VCaP (cell line): ENCODE results near the gene PSME4.

ENCODE experiments used
- H3K27ac ChIP-seq: fragments of 450-650 bp; 2 replicates; pipeline ENCODE4 v1.5.1; 2017
- CTCF ChIP-seq: fragments of 450-650 bp; conservative IDR thresholded peaks from 2 replicates; pipeline ENCODE4 v1.5.1; 2017; ENCODE audit warnings: mild to moderate bottlenecking, moderate library complexity

PSME4 gene

DNA sequence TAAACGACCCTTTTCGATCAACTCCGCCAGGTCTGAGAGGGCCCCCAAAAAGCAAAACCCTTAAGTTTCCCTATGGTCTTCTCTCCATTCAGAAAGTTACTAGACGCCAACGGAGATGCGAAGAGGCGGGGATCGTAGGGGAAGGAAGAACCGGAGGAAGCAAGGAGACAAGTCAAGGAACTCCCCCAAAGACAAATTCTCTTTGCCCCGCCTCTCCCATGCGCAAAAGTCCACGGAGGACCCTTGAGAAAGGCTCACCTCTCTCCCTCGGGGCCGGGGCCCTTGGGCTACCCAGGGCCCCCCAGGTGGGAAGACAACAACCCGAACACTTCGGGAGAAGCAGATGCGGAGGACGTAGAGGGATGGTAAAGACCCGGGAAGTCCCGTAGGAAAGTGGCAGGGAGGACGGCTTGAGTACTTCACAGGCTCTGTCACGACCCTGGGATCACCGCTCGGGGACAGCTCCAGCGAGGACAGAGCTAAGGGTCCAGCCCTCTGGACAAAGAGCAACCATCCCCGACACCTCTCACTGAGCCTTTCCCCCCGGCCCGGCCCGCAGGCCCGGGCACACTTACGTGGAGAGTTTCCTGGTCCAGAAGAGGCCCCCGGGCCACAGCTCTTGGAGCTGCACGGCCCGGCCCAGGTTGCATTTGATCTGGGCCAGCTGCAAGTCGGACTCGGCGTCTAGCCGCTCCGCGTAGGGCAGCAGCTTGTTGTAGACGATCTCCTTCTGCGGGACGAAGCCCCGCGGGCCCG, 647 bp downstream of the PSME4 start:
- H3K27ac ChIP-seq: peak overlapping the region; percentile 84
- no peak for TF ChIP-seq CTCF

- H3K27ac ChIP-seq: peak overlapping the region; percentile 84
- TF ChIP-seq CTCF: no peak
Observed at GRCh38 chr2:53969285-53969967, 1.4 kb downstream of the PSME4 start.

DNA sequence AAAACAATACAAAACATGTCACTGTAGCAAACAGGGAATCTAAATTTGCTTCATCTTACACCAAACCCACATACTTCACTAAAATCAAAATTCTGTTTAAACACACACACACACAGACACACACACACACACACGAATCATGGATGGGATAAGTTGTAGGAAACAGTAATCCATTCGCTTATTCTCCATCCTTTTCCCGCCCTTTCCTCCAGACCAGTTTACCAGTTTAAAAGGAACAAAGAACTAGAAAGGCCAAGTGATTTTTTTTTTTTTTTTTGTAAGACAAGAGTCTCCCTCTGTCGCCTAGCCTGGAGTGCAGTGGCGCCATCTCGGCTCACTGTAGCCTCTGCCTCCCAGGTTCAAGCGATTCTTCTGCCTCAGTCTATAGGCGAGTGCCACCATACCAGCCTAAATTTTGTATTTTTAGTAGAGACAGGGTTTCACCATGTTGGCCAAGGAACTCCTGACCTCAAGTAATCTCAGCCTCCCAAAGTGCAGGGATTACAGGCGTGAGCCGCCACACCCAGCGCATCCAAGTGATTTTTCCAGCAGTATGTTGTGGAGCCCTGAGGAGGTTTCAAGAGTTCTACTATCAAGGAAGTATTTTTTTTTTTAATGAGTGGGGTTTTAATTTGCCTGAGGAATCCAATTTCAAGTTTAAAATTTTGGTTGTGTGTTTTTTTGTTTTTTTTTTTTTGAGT, 5.7 kb downstream of the PSME4 start:
- no peak overlapping the region for H3K27ac ChIP-seq
- TF ChIP-seq CTCF: no peak

DNA sequence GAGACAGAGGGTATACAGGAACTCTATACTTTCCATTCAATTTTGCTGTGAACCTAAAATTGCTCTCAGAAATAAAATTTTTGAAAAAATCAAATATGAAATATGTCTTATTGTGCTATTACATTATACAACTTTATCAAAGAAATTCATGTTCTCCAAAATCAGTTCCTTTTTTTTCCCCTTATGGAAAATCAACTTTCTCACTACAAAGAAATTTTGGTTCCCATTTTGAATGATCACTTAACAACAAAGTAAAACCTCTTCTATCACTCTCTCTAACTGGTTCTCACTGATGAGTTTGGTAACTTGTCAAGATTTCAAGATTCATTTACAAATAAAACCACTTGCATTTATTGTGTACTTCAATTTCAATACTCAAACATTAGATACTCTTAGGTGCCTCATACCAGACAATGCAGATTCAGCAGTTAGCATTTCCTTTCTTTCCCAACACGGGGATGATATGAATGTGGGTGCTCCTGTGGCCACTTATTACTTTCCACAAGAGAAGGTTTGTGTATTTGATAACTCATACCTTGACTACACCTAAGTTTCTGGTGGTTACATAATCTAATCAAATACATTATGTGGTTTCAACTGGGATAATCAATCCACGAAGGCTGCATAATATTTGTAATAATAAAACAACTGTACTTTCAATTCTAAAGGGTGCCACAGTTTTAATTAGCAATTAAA, 6.4 kb downstream of the PSME4 start:
- no peak overlapping the region for H3K27ac ChIP-seq
- no peak for TF ChIP-seq CTCF

- peak overlapping the region; percentile 23 for H3K27ac ChIP-seq
Observed at GRCh38 chr2:53961478-53962216, 9.1 kb downstream of the PSME4 start.

DNA sequence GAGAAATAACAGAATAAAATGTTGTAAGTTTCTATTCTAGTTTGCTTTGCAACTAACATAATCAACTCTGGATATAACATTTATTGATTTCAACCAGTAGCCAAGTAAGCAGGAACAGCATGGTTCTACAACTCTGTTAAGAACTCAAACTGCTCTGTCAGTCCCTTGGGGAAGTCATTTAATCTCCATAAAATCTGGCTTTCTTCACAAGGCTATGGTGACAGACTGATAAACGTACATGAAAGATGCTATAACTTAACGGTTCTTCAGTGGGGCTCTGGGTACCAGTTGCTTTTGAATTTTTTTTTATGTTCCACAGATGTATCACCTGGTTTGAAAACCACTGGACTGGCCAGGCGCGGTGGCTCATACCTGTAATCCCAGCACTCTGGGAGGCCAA, 10.3 kb downstream of the PSME4 start:
- no peak overlapping the region for H3K27ac ChIP-seq
- no peak for TF ChIP-seq CTCF

GRCh38 chr2:53958443-53958842, 12.3 kb downstream of the PSME4 start:
- no peak overlapping the region for H3K27ac ChIP-seq
- TF ChIP-seq CTCF: no peak
